RCC 7860 (cell line): ENCODE results near the gene TMEM141.

Experiments
- DNase-seq: peaks from one replicate; pipeline ENCODE4 v3.0.0-alpha.2; 2015; ENCODE audit warnings: low spot score
- FAIRE-seq: peaks from 2 replicates; lab custom pipeline; 2012; peaks lifted over from hg19 to GRCh38; lab: Jason Lieb, UNC

Gene TMEM141

GRCh38 chr9:136808075-136808805 lies 17.1 kb downstream of the TMEM141 start:
- FAIRE-seq (no peak), DNase-seq (peak; percentile 47)

GRCh38 chr9:136808806-136809158 lies 17.6 kb downstream of the TMEM141 start:
- DNase-seq: peak; percentile 47

GRCh38 chr9:136814725-136815421 lies 23.7 kb downstream of the TMEM141 start:
- DNase-seq (no peak), FAIRE-seq (no peak)

More at GRCh38 chr9:136808806-136809158, 17.6 kb downstream of the TMEM141 start:
- no peak for FAIRE-seq

GRCh38 chr9:136815422-136815782 lies 24.3 kb downstream of the TMEM141 start:
- no peak for FAIRE-seq
- DNase-seq: no peak

- FAIRE-seq (no peak), DNase-seq (no peak)
Measured at GRCh38 chr9:136820971-136821825, 30.1 kb downstream of the TMEM141 start.

- FAIRE-seq: no peak
- DNase-seq: no peak
Measured at GRCh38 chr9:136821826-136822544, 30.8 kb downstream of the TMEM141 start.

- DNase-seq (no peak), FAIRE-seq (no peak)
Measured at GRCh38 chr9:136823136-136824046, 32.2 kb downstream of the TMEM141 start.

- DNase-seq: no peak
- no peak for FAIRE-seq
Measured at GRCh38 chr9:136824496-136825225, 33.5 kb downstream of the TMEM141 start.

- DNase-seq: no peak
- no peak for FAIRE-seq
Measured at GRCh38 chr9:136825295-136826187, 34.4 kb downstream of the TMEM141 start.

GRCh38 chr9:136826188-136826541 lies 35.0 kb downstream of the TMEM141 start:
- no peak for DNase-seq
- no peak for FAIRE-seq

GRCh38 chr9:136826703-136827582 lies 35.8 kb downstream of the TMEM141 start:
- DNase-seq: no peak

GRCh38 chr9:136827794-136828473 lies 36.8 kb downstream of the TMEM141 start:
- DNase-seq (no peak), FAIRE-seq (no peak)

More at GRCh38 chr9:136826703-136827582, 35.8 kb downstream of the TMEM141 start:
- FAIRE-seq: no peak

GRCh38 chr9:136828474-136829140 lies 37.5 kb downstream of the TMEM141 start:
- no peak for DNase-seq
- no peak for FAIRE-seq

- DNase-seq (no peak), FAIRE-seq (no peak)
Measured at GRCh38 chr9:136829412-136829811, 38.3 kb downstream of the TMEM141 start.

- FAIRE-seq: no peak
- DNase-seq: no peak
Measured at GRCh38 chr9:136829981-136830885, 39.1 kb downstream of the TMEM141 start.
